T-cell (primary cell): ENCODE results near the gene RETREG2. TPM values are rescaled to one million over a fixed set of nuclear protein-coding genes. Genes with fewer than 3 reads are reported as not detected.
A peak's percentile ranks its signal among the peaks of the same experiment; 100 is the strongest.
"Not testable (repeated sequence)": the region's sequence is repeated elsewhere in the genome, so short reads cannot be mapped to it uniquely, and the experiment has no call there.

Experiments used
- ATAC-seq, 4 experiments: fragments of 200-7000 bp in 3 of 4; fragments of 150-1000 bp in 1 of 4; cut with Tn5 transposase; replicated peaks in 1 of 4; 1 replicate in 3 of 4; 2 replicates in 1 of 4; pipeline ENCODE4 v1.10.0; 2021; ENCODE audit warnings: moderate library complexity in 3 of 4, mild to moderate bottlenecking in 2 of 4, moderate number of reproducible peaks in 1 of 4
- CTCF ChIA-PET, 2 donors: fragments of 300-600 bp; sonication (Branson Sonifier 250); formaldehyde crosslinking; loops; one replicate each; lab custom pipeline; 2022; ENCODE audit warnings: antibody characterized with exemption in 2 of 2; lab: Charles Lee
- POLR2A ChIA-PET, 2 donors: fragments of 300-600 bp; sonication (Branson Sonifier 250); formaldehyde crosslinking; loops; one replicate each; lab custom pipeline; 2022; ENCODE audit warnings: antibody characterized with exemption in 2 of 2; lab: Charles Lee
- DNase-seq, 35 experiments: peaks; one replicate each; pipeline versions ENCODE4 v3.0.0 to v3.0.0-alpha.2; 2013 to 2023
- H3K27ac ChIP-seq: one replicate; pipeline ENCODE4 v1.5.1; 2013; ENCODE audit warnings: low read length
- H3K27me3 ChIP-seq, 2 experiments: replicated peaks in 1 of 2; 1 replicate in 1 of 2; 2 replicates in 1 of 2; pipeline versions ENCODE4 v1.6.1 to v1.7.0; 2013; ENCODE audit warnings: low read length in 1 of 2, mixed read lengths in 1 of 2; ENCODE audit not compliant: control insufficient read depth in 2 of 2, insufficient read depth in 2 of 2; ENCODE audit errors: extremely low read depth in 1 of 2
- H3K36me3 ChIP-seq, 2 donors: 1 replicate in 1 of 2; 2 replicates in 1 of 2; pipeline versions ENCODE4 v1.6.1 to v1.7.0; 2013; ENCODE audit warnings: low read length in 1 of 2; ENCODE audit not compliant: control insufficient read depth in 2 of 2, insufficient read depth in 1 of 2; ENCODE audit errors: extremely low read depth in 1 of 2
- H3K4me1 ChIP-seq, 2 experiments: 1 replicate in 1 of 2; 2 replicates in 1 of 2; pipeline versions ENCODE4 v1.6.1 to v1.7.0; 2013; ENCODE audit warnings: low read length in 2 of 2, mixed read lengths in 1 of 2; ENCODE audit not compliant: insufficient read depth in 2 of 2, control insufficient read depth in 1 of 2; ENCODE audit errors: extremely low read depth in 1 of 2
- H3K4me3 ChIP-seq, 2 donors: 1 replicate in 1 of 2; 2 replicates in 1 of 2; pipeline versions ENCODE4 v1.5.1 to v1.7.0; 2013; ENCODE audit warnings: mild to moderate bottlenecking in 2 of 2, low read length in 1 of 2, moderate library complexity in 1 of 2; ENCODE audit not compliant: control insufficient read depth in 1 of 2; ENCODE audit errors: extremely low read depth in 1 of 2
- H3K9me3 ChIP-seq: 2 replicates; pipeline ENCODE4 v1.7.0; 2013
- H3K27ac Mint-ChIP-seq, 2 donors: one replicate each; pipeline ENCODE4 v1.8.0; 2020 to 2021; ENCODE audit warnings: mild to moderate bottlenecking in 2 of 2, mixed read lengths in 2 of 2
- H3K27me3 Mint-ChIP-seq, 2 donors: one replicate each; pipeline ENCODE4 v1.8.0; 2021 to 2022; ENCODE audit warnings: mixed read lengths in 2 of 2
- H3K36me3 Mint-ChIP-seq: one replicate; pipeline ENCODE4 v1.8.0; 2021; ENCODE audit warnings: mixed read lengths
- H3K4me1 Mint-ChIP-seq, 3 donors: one replicate each; pipeline ENCODE4 v1.8.0; 2020 to 2022; ENCODE audit warnings: mixed read lengths in 3 of 3, mild to moderate bottlenecking in 1 of 3
- H3K4me3 Mint-ChIP-seq, 3 donors: one replicate each; pipeline ENCODE4 v1.8.0; 2020 to 2022; ENCODE audit warnings: mild to moderate bottlenecking in 3 of 3, mixed read lengths in 3 of 3, moderate library complexity in 3 of 3
- H3K9me3 Mint-ChIP-seq, 3 donors: one replicate each; pipeline ENCODE4 v1.8.0; 2020 to 2022; ENCODE audit warnings: mixed read lengths in 3 of 3
- WGBS: methylation state at CpG from one replicate; pipeline ENCODE4 v1.1.5; 2013; ENCODE audit warnings: missing lambda C conversion rate; ENCODE audit not compliant: insufficient coverage; 5-methylcytosine and 5-hydroxymethylcytosine counted together
- total RNA-seq, 35 experiments: library from RNA in 6 of 35; stranded (reverse) in 6 of 35; fragments of 120-200 nt in 1 of 35; gene quantifications; one replicate each; pipeline versions ENCODE4 v1.2.1 to v1.2.4 and lab custom pipeline; 2013 to 2026

The RETREG2 gene
- total RNA-seq, 5 donors from 2014 or later (not counting 1 experiment from before 2014, with no cell fraction given) = 85.2 to 131 (median 109) TPM

GRCh38 chr2:219200502-219201326 lies 22.6 kb downstream of the RETREG2 start:
- Histone ChIP-seq H3K4me1 (peaks cover 0 to 16% of the 10 kb centered on the region in 2 experiments), H3K27ac (peak overlapping the region; percentile 34), H3K4me3 (peak overlapping the region in 1 of 2 donors; percentile 39)
- not testable (repeated sequence) for H3K9me3 Mint-ChIP-seq, H3K27me3 Mint-ChIP-seq, H3K36me3 Mint-ChIP-seq, ATAC-seq, H3K9me3 ChIP-seq, H3K36me3 ChIP-seq, H3K27me3 ChIP-seq
- ChIA-PET CTCF (interaction anchor here in 1 of 2 donors (0.6 to 1.1 kb wide), 4 partner anchors 11 to 295 kb away, joined by 3 to 10 read pairs (median 4); no protein-coding TSS in a partner anchor), POLR2A (interaction anchor here in 1 of 2 donors (0.7 kb wide), 1 partner anchor 134 kb away, joined by 7 read pairs; no protein-coding TSS in a partner anchor)
- peak overlapping the region; percentile 76 to 81 (median 78) for H3K4me3 Mint-ChIP-seq
- DNase-seq = peak in 18 of 35 experiments; percentile 8 to 56 (median 24)
- peak overlapping the region; percentile 87 to 88 for H3K27ac Mint-ChIP-seq
- 50% methylated on average over 19 of the region's 26 CpGs for WGBS
- peaks cover 16 to 20% (median 16%) of the 10 kb centered on the region in 3 donors for H3K4me1 Mint-ChIP-seq

- H3K36me3 ChIP-seq, H3K27me3 Mint-ChIP-seq, H3K36me3 Mint-ChIP-seq, H3K27ac Mint-ChIP-seq, H3K9me3 Mint-ChIP-seq, DNase-seq, ATAC-seq, H3K4me3 Mint-ChIP-seq, H3K27ac ChIP-seq, H3K9me3 ChIP-seq, H3K27me3 ChIP-seq, POLR2A ChIA-PET, H3K4me3 ChIP-seq: not testable (repeated sequence)
- 85% methylated on average over 8 of the region's 21 CpGs for WGBS
- peaks cover 21 to 24% (median 21%) of the 10 kb centered on the region in 3 donors for H3K4me1 Mint-ChIP-seq
- CTCF ChIA-PET = interaction anchor here in 1 of 2 donors (0.6 kb wide), 1 partner anchor 294 kb away, joined by 3 read pairs; no protein-coding TSS in a partner anchor
- H3K4me1 ChIP-seq = peaks cover 0 to 22% of the 10 kb centered on the region in 2 experiments
These were observed 23.3 kb downstream of the RETREG2 start for GRCh38 chr2:219201331-219201730.

DNA sequence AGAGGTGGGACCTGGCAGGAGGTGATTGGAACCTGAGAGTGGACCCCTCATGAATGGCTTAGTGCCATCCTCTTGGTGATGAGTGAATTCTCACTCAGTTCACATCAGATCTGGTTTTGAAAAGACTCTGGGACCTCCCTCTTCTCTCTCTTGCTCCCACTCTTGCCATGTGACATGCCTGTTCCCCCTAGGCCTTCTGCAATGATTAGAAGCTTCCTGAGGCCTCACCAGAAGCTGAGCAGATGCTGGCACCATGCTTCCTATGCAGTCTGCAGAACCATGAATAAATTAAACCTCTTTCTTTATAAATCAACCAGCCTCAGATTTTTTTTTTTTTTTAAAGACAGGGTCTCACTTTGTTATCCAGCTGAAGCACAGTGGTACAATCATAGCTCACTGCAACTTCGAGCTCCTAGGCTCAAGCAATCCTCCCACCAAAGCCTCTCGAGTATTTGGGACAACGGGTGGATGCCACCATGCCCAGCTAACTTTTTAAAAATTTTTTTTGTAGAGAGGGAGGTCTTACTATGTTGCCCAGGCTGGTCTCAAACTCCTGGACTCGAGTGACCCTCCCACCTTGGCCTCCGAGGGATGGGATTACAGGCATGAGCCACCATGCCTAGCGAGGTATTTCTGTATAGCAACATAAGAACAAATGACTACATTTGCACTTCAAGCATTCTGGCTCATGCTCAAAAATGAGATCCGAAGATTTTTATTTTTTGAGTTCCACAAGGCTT lies 26.5 kb downstream of the RETREG2 start:
- H3K27me3 Mint-ChIP-seq = peaks cover 0 to under 1% of the 10 kb centered on the region in 2 donors
- POLR2A ChIA-PET = interaction anchor here (0.6 kb wide), 3 partner anchors 32 to 47 kb away, joined by 3 to 5 read pairs (median 5); no protein-coding TSS in a partner anchor
- no peak for DNase-seq
- 80% methylated on average over 1 of the region's 7 CpGs for WGBS
- peaks cover 14 to 43% of the 10 kb centered on the region in 2 experiments for H3K4me1 ChIP-seq
- H3K4me3 ChIP-seq = no peak overlapping the region
- no peak for ATAC-seq
- peaks cover 0 to under 1% of the 10 kb centered on the region in 2 experiments for H3K27me3 ChIP-seq
- no peaks in the 10 kb centered on the region for H3K9me3 Mint-ChIP-seq
- peaks cover 0 to 22% of the 10 kb centered on the region in 2 donors for H3K36me3 ChIP-seq
- H3K4me3 Mint-ChIP-seq = no peak overlapping the region
- peaks cover 4% of the 10 kb centered on the region for H3K36me3 Mint-ChIP-seq
- no peaks in the 10 kb centered on the region for H3K9me3 ChIP-seq
- peak overlapping the region; percentile 55 to 72 for H3K27ac Mint-ChIP-seq
- H3K27ac ChIP-seq = no peak overlapping the region
- peaks cover 36 to 40% (median 37%) of the 10 kb centered on the region in 3 donors for H3K4me1 Mint-ChIP-seq
- CTCF ChIA-PET = no interaction called here

- no peaks in the 10 kb centered on the region for H3K9me3 ChIP-seq
- DNase-seq (no peak), ATAC-seq (no peak)
- Mint-ChIP-seq H3K4me3 (peak overlapping the region in 2 of 3 donors; percentile 34 to 90), H3K36me3 (peaks cover 4% of the 10 kb centered on the region), H3K27me3 (no peaks in the 10 kb centered on the region), H3K27ac (peak overlapping the region; percentile 70 to 72), H3K9me3 (no peaks in the 10 kb centered on the region), H3K4me1 (peaks cover 39 to 45% (median 39%) of the 10 kb centered on the region in 3 donors)
- POLR2A ChIA-PET = interaction anchor here (0.6 to 0.7 kb wide), 4 partner anchors 23 to 48 kb away, joined by 3 to 5 read pairs (median 4); no protein-coding TSS in a partner anchor
- no peak overlapping the region for H3K27ac ChIP-seq
- H3K27me3 ChIP-seq = no peaks in the 10 kb centered on the region
- CTCF ChIA-PET = no interaction called here
- H3K36me3 ChIP-seq = peaks cover 0 to 27% of the 10 kb centered on the region in 2 donors
- H3K4me3 ChIP-seq = no peak overlapping the region
- H3K4me1 ChIP-seq = peaks cover 14 to 44% of the 10 kb centered on the region in 2 experiments
- 100% methylated on average over 2 of the region's 5 CpGs for WGBS
These were observed 27.1 kb downstream of the RETREG2 start for GRCh38 chr2:219205165-219205538.

- no peak for ATAC-seq
- Histone ChIP-seq H3K36me3 (peaks cover 0 to 27% of the 10 kb centered on the region in 2 donors), H3K27ac (peak overlapping the region; percentile 86), H3K4me3 (peak overlapping the region; percentile 70 to 80), H3K4me1 (peaks cover 14 to 50% of the 10 kb centered on the region in 2 experiments), H3K9me3 (no peaks in the 10 kb centered on the region), H3K27me3 (no peaks in the 10 kb centered on the region)
- ChIA-PET POLR2A (interaction anchor here (0.6 to 1.0 kb wide), 8 partner anchors 9 to 49 kb away, joined by 3 to 7 read pairs (median 4); partner anchors contain the start of genes ANKZF1 (in 1 of the 2), ATG9A (in 1 of the 2) and CNPPD1 (in 1 of the 2)), CTCF (interaction anchor here (0.7 to 1.9 kb wide), 11 partner anchors 9 to 226 kb away, joined by 3 to 11 read pairs (median 4); partner anchors contain the start of genes ABCB6 (in 1 of the 2), ANKZF1 (in 1 of the 2), ATG9A (in 1 of the 2) and CNPPD1 (in 1 of the 2))
- peaks cover 4% of the 10 kb centered on the region for H3K36me3 Mint-ChIP-seq
- DNase-seq = no peak
- peak overlapping the region; percentile 84 to 90 (median 86) for H3K4me3 Mint-ChIP-seq
- peak overlapping the region; percentile 95 to 99 for H3K27ac Mint-ChIP-seq
- 37% methylated on average over 6 of the region's 7 CpGs for WGBS
- H3K9me3 Mint-ChIP-seq = no peaks in the 10 kb centered on the region
- H3K27me3 Mint-ChIP-seq = no peaks in the 10 kb centered on the region
- peaks cover 39 to 44% (median 40%) of the 10 kb centered on the region in 3 donors for H3K4me1 Mint-ChIP-seq
These were observed 27.9 kb downstream of the RETREG2 start for GRCh38 chr2:219205981-219206327.
